NB4 (cell line): ENCODE measurements around the gene WDR13.

ENCODE experiments used
- POLR2A ChIP-seq: IDR thresholded peaks from 2 replicates; pipeline ENCODE4 v1.6.1; 2011; ENCODE audit warnings: mild to moderate bottlenecking; ENCODE audit not compliant: insufficient read length; ENCODE audit errors: extremely low read depth
- TF ChIP-seq, protein P1 (sequence below): IDR thresholded peaks from one replicate; pipeline ENCODE4 v1.5.1; 2012; ENCODE audit warnings: low read depth, low read length

DNA sequence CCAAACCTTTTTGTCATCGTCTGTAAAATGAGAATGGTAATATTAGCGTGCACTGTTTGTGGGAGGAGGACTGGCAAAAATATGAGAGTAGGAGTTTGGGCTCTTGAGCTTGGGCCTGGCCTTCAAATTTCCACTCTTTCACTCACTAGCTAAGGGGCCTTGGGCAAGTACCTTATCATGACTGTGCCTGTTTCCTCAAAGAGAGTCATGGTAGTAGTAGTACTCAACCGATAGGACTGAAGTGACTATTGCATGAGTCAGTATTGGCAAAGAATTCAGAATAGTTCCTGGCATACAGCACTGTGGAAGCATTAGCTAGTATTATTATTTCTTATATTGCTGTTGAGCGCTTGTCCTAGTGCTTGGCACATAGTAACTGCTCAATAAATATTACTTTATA, 39.0 kb upstream of the WDR13 start:
- TF ChIP-seq POLR2A = no peak
- TF ChIP-seq, protein P1, sequence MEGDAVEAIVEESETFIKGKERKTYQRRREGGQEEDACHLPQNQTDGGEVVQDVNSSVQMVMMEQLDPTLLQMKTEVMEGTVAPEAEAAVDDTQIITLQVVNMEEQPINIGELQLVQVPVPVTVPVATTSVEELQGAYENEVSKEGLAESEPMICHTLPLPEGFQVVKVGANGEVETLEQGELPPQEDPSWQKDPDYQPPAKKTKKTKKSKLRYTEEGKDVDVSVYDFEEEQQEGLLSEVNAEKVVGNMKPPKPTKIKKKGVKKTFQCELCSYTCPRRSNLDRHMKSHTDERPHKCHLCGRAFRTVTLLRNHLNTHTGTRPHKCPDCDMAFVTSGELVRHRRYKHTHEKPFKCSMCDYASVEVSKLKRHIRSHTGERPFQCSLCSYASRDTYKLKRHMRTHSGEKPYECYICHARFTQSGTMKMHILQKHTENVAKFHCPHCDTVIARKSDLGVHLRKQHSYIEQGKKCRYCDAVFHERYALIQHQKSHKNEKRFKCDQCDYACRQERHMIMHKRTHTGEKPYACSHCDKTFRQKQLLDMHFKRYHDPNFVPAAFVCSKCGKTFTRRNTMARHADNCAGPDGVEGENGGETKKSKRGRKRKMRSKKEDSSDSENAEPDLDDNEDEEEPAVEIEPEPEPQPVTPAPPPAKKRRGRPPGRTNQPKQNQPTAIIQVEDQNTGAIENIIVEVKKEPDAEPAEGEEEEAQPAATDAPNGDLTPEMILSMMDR = no peak
